ENCODE data around the gene PTCD1.
A peak's percentile ranks its signal among the peaks of the same experiment; 100 is the strongest.

DNA sequence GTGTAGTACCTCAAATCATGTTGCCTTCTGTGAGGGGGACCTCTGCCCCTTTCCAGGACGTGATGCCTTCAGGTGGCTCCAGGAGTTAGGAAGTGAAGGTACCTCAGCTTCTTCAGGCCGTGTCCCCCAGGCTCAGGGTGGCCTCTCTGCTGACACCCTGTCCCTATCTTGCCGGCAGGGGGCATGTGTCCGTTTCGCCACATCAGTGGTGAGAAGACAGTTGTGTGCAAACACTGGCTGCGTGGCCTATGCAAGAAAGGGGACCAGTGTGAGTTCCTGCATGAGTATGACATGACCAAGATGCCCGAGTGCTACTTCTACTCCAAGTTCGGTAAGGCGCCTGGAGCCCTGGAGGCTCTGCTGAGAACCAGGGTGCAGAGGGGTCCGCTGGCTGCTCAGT is 9.3 kb upstream of the PTCD1 start:
- TF ChIP-seq POLR2AphosphoS5 (IDR thresholded peaks at IDR 0.05) (no peak), POLR2A (IDR thresholded peaks at IDR 0.05) (no peak)
- TF ChIP-seq, protein P1, sequence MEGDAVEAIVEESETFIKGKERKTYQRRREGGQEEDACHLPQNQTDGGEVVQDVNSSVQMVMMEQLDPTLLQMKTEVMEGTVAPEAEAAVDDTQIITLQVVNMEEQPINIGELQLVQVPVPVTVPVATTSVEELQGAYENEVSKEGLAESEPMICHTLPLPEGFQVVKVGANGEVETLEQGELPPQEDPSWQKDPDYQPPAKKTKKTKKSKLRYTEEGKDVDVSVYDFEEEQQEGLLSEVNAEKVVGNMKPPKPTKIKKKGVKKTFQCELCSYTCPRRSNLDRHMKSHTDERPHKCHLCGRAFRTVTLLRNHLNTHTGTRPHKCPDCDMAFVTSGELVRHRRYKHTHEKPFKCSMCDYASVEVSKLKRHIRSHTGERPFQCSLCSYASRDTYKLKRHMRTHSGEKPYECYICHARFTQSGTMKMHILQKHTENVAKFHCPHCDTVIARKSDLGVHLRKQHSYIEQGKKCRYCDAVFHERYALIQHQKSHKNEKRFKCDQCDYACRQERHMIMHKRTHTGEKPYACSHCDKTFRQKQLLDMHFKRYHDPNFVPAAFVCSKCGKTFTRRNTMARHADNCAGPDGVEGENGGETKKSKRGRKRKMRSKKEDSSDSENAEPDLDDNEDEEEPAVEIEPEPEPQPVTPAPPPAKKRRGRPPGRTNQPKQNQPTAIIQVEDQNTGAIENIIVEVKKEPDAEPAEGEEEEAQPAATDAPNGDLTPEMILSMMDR (IDR thresholded peaks at IDR 0.05 in 8 of 11, conservative IDR thresholded peaks at IDR 0.05 in 3 of 11): peak in 1 of 11 experiments; percentile 13

Data from spleen (tissue), 7 donors.